NB4 (cell line): ENCODE data around the gene FHIT.

Source experiments
- DNase-seq: peaks from one replicate; pipeline ENCODE4 v3.0.0; 2010; ENCODE audit warnings: low read depth
- H3K4me3 ChIP-seq: one replicate; pipeline ENCODE4 v1.5.1; 2011; ENCODE audit warnings: mild to moderate bottlenecking, low read depth, low read length, moderate library complexity
- CTCF ChIP-seq: IDR thresholded peaks from one replicate; pipeline ENCODE4 v1.5.1; 2012; ENCODE audit warnings: low read depth, low read length
- MAX ChIP-seq: IDR thresholded peaks from 2 replicates; pipeline ENCODE4 v1.6.1; 2011; ENCODE audit warnings: low read depth, low read length
- MYC ChIP-seq: IDR thresholded peaks from 2 replicates; pipeline ENCODE4 v1.6.1; 2011; ENCODE audit warnings: low read depth, low read length
- POLR2A ChIP-seq: IDR thresholded peaks from 2 replicates; pipeline ENCODE4 v1.6.1; 2011; ENCODE audit warnings: mild to moderate bottlenecking; ENCODE audit not compliant: insufficient read length; ENCODE audit errors: extremely low read depth

The FHIT gene

DNA sequence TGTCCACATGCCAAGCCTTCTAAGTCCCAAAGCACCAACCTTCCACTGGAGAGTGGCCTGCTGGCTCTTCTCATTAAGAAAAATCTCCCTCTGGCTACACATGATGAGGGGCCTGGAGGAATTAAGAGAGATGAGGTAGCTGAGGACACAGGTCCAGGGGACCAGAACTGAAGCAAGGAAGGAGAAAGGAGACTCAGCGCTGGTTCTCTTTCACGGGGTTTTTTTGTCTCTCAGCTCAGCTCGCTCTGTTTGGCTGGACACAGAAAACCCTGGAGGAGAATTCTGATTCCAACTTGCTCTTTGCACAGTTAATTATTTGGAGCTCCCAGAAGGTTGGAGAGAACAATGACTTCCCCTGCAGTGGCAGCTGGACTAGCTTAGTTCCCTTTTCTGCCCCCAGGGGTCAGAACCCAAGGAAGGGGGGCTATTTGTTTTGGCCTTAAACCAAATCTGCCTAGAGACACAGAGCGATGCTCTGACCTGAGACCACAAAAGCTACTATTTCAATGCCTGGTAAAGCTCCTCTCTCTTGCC is 507.6 kb downstream of the FHIT start:
- H3K4me3 ChIP-seq: no peak overlapping the region
- peak; percentile 14 for TF ChIP-seq CTCF
- no peak for TF ChIP-seq MYC
- DNase-seq: peak; percentile 42

DNA sequence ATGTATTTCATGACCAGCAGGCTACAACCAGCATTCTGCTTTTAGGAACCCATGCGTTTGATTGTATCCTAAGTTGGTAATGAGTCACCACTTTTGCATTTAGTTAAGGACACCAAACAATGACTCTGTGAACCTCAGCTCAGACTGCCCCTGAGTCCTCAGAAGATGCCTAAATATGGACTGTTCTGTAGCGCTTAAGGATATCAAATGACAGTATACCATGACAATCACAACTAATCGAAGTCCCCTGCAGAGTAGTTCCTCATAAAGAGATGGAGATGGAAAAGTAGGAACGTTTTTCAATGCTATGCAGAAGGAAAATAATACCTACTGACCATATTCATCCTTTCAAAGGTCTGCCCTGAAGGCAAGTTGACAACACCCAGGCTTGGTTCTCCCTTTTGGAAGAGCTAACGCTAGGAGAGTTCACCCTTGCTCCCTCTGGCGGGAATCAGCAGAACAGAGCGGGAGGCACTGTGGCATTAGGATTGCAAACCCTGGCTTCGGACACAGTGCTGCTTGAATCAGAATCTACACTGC is 508.6 kb downstream of the FHIT start:
- no peak for DNase-seq
- TF ChIP-seq CTCF (no peak), MYC (no peak), POLR2A (no peak), MAX (no peak)

GRCh38 chr3:60737633-60738399 is 513.4 kb downstream of the FHIT start:
- TF ChIP-seq MAX (no peak), POLR2A (no peak), CTCF (no peak), MYC (no peak)
- DNase-seq: no peak

More for the DNA sequence above, 508.6 kb downstream of the FHIT start:
- H3K4me3 ChIP-seq: no peak overlapping the region

DNA sequence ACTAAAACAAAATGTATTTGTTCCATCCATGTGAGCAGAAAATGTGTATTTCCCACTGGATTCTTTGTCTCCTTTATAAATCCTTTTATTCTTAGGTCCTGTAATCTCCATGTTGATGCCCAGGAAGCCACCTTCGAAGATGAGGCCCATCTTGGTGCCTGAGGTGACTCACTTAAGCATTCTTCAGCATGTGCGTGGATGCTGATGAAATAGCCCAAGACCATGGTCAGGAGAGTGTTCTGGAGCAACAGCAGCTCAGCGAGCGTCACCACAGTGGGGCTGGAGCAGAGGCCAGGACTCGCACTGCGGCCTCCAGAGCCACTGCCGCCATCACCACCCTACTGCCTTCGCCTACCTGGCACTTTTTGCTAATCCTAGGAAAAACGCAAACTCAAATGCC is 520.9 kb downstream of the FHIT start:
- TF ChIP-seq CTCF (no peak), MAX (no peak), MYC (no peak), POLR2A (no peak)
- no peak overlapping the region for H3K4me3 ChIP-seq
- DNase-seq: no peak

More at GRCh38 chr3:60737633-60738399, 513.4 kb downstream of the FHIT start:
- H3K4me3 ChIP-seq: no peak overlapping the region

DNA sequence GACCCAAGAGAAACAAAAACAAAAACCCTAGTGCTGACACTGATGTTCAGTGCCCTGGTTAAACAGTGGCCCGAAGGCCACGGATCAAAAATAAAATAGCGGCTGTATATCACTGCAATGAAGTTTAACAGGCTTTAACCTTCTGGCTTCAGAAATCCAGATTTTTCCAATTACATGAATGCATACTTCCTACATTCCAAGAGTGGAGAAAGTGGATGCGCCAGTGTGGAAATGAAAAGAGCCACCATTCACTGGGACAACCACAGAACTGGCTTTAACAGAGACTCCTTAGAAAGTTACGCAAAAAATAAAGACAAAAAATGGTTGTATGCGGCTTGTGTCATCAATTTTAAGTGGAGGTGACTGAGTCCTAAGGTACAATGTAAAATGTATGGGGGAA is 522.2 kb downstream of the FHIT start:
- no peak for DNase-seq
- no peak overlapping the region for H3K4me3 ChIP-seq
- no peak for TF ChIP-seq MAX
- TF ChIP-seq POLR2A: no peak
- no peak for TF ChIP-seq CTCF
- TF ChIP-seq MYC: no peak
